ENCODE measurements around the gene MS4A4A. TPM values are rescaled to one million over a fixed set of nuclear protein-coding genes. Genes with fewer than 3 reads are reported as not detected.

Gene MS4A4A
- total and polyA plus RNA-seq, 2 of the 8 experiments (the other 6 are each of a cell fraction or from before 2014, with no cell fraction given) = not detected

DNA sequence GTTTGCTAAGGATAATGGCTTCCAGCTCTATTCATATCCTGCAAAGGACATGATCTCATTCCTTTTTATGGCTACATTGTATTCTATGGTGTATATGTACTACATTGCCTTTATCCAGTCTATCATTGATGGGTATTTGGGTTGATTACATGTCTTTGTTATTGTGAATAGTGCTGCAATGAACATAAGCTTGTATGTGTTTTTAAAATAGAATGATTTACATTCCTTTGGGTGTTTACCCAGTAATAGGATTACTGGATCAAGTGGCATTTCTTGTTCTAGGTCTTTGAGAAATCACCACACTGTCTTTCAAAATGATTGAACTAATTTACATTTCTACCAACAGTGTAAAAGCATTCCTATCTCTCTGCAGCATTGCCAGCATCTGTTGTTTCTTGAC lies 40.6 kb downstream of the MS4A4A start:
- H2AK5ac ChIP-seq (ENCODE audit: low read depth, low read length) = no peak overlapping the region
- no peak overlapping the region for H2AFZ ChIP-seq (ENCODE audit: low read length)
- no peak overlapping the region for H3K4me3 ChIP-seq (ENCODE audit: extremely low read depth in 1 of 4, insufficient read depth in 2 of 4, low read depth in 3 of 4, low read length in 4 of 4)
- no peak for FAIRE-seq
- no peaks in the 10 kb centered on the region for H3K79me2 ChIP-seq (ENCODE audit: control insufficient read depth in 1 of 2, insufficient read depth in 2 of 2, low read length in 2 of 2)
- no peak overlapping the region for H3K9ac ChIP-seq (replicated peaks in 1 of 4; ENCODE audit: extremely low read depth in 1 of 4, low read depth in 3 of 4, low read length in 3 of 4)
- no peak overlapping the region for H3K4ac ChIP-seq (replicated peaks; ENCODE audit: insufficient read length, low read depth, low read length)
- no peak overlapping the region for H2BK20ac ChIP-seq (ENCODE audit: low read length)
- POLR2A ChIA-PET (ENCODE audit: partially characterized antibody) = no interaction called here
- no peak overlapping the region for H2BK12ac ChIP-seq (ENCODE audit: low read depth, low read length)
- H3K23me2 ChIP-seq (ENCODE audit: low read depth, low read length) = no peaks in the 10 kb centered on the region
- no peaks in the 10 kb centered on the region for H3K36me3 ChIP-seq (ENCODE audit: control insufficient read depth in 2 of 4, insufficient read depth in 4 of 4, low read length in 3 of 4)
- H3K4me1 ChIP-seq (replicated peaks in 1 of 4; ENCODE audit: control insufficient read depth in 3 of 4, insufficient read depth in 4 of 4, low read length in 3 of 4) = no peaks in the 10 kb centered on the region
- no peak overlapping the region for H2BK5ac ChIP-seq (ENCODE audit: low read depth, low read length)
- no peaks in the 10 kb centered on the region for H3K27me3 ChIP-seq (replicated peaks in 1 of 4; ENCODE audit: control insufficient read depth in 3 of 4, extremely low read depth in 1 of 4, insufficient read depth in 3 of 4, low read length in 3 of 4)
- no peak overlapping the region for H3K14ac ChIP-seq (ENCODE audit: insufficient read length)
- no peak overlapping the region for H4K91ac ChIP-seq (replicated peaks; ENCODE audit: insufficient read length, low read length)
- no peak overlapping the region for H3K23ac ChIP-seq (ENCODE audit: insufficient read length)
- CTCF ChIA-PET (ENCODE audit: partially characterized antibody) = interaction anchor here (1.5 to 7.4 kb wide), 3 partner anchors 12 to 56 kb away, joined by 5 to 52 read pairs (median 51); no protein-coding TSS in a partner anchor
- no peak overlapping the region for H2BK120ac ChIP-seq (replicated peaks; ENCODE audit: low read depth, low read length)
- no peak overlapping the region for H3K27ac ChIP-seq (ENCODE audit: low read depth, low read length)
- no peaks in the 10 kb centered on the region for H3K9me3 ChIP-seq (ENCODE audit: insufficient read depth in 2 of 2, low read depth in 1 of 2, low read length in 1 of 2)
- H4K5ac ChIP-seq (ENCODE audit: insufficient read length, low read depth, low read length) = no peak overlapping the region
- no peaks in the 10 kb centered on the region for H3K79me1 ChIP-seq (ENCODE audit: low read depth, low read length)
- H4K20me1 ChIP-seq (replicated peaks in 1 of 2; ENCODE audit: control insufficient read depth in 1 of 2, insufficient read depth in 2 of 2, low read length in 2 of 2) = no peaks in the 10 kb centered on the region
- no peak overlapping the region for H4K8ac ChIP-seq (ENCODE audit: extremely low read depth, insufficient read depth, low read length)
- no peak overlapping the region for H3K18ac ChIP-seq (ENCODE audit: extremely low read depth, low read length)
- no peak overlapping the region for H2BK15ac ChIP-seq (ENCODE audit: low read length)
- no peak overlapping the region for H3K4me2 ChIP-seq (ENCODE audit: insufficient read depth in 1 of 2, low read depth in 2 of 2, low read length in 2 of 2)
- no peak overlapping the region for H3K56ac ChIP-seq (replicated peaks; ENCODE audit: insufficient read length, low read depth, low read length)
- DNase-seq (ENCODE audit: low read depth in 1 of 2, low spot score in 2 of 2) = no peak
- TF ChIP-seq EP300 (IDR thresholded peaks at IDR 0.05; ENCODE audit: borderline replicate concordance in 1 of 2, low read depth in 2 of 2, low read length in 2 of 2) = no peak
- TF ChIP-seq RXRA (IDR thresholded peaks at IDR 0.05; ENCODE audit: insufficient read depth, low read depth, low read length) = no peak
